H1 (cell line): ENCODE data around the gene ATAT1. TPM values are rescaled to one million over a fixed set of nuclear protein-coding genes. Genes with fewer than 3 reads are reported as not detected.

Experiments used
- ATF2 ChIP-seq: IDR thresholded peaks from 2 replicates; pipeline ENCODE4 v1.6.1; 2012; ENCODE audit warnings: low read length, inconsistent platforms
- BACH1 ChIP-seq: IDR thresholded peaks from 2 replicates; pipeline ENCODE4 v1.6.1; 2012; ENCODE audit warnings: low read length, improper control_type of control experiment
- CBX8 ChIP-seq: fragments of 300-800, 300-1000 bp; sonication (generic); IDR thresholded peaks from 2 replicates; pipeline ENCODE4 v1.7.1; 2016; ENCODE audit warnings: low read depth, low read length, borderline replicate concordance
- HDAC2 ChIP-seq, 2 experiments: fragments of 300-600 bp in 1 of 2; sonication (generic) in 1 of 2; IDR thresholded peaks; 2 replicates each; pipeline ENCODE4 v1.6.1; 2011 to 2012; ENCODE audit warnings: low read depth in 2 of 2, low read length in 2 of 2, mild to moderate bottlenecking in 2 of 2, moderate library complexity in 2 of 2, borderline replicate concordance in 1 of 2, inconsistent platforms in 1 of 2
- MAFK ChIP-seq: IDR thresholded peaks from 2 replicates; pipeline ENCODE4 v1.6.1; 2012; ENCODE audit warnings: low read depth, mild to moderate bottlenecking, improper control_type of control experiment, low read length
- NANOG ChIP-seq: IDR thresholded peaks from 2 replicates; pipeline ENCODE4 v1.6.1; 2011; ENCODE audit warnings: low read length, low read depth, mild to moderate bottlenecking, inconsistent platforms; ENCODE audit not compliant: insufficient read depth, poor library complexity, severe bottlenecking
- PHF8 ChIP-seq: fragments of 200-600 bp; sonication (generic); conservative IDR thresholded peaks from 2 replicates; pipeline ENCODE4 v1.7.1; 2012; ENCODE audit warnings: low read depth, mild to moderate bottlenecking, inconsistent platforms, low read length, moderate library complexity
- POLR2A ChIP-seq, 2 experiments: IDR thresholded peaks; 1 replicate in 1 of 2; 2 replicates in 1 of 2; pipeline ENCODE4 v1.6.1; 2011; ENCODE audit warnings: low read depth in 2 of 2, low read length in 2 of 2, mild to moderate bottlenecking in 2 of 2; ENCODE audit errors: control extremely low read depth in 1 of 2
- RBBP5 ChIP-seq: IDR thresholded peaks from 2 replicates; pipeline ENCODE4 v1.7.1; 2012; ENCODE audit warnings: low read depth, mild to moderate bottlenecking, inconsistent platforms, low read length, moderate library complexity, borderline replicate concordance
- RFX5 ChIP-seq: IDR thresholded peaks from 2 replicates; pipeline ENCODE4 v1.6.1; 2011; ENCODE audit warnings: low read depth, low read length, improper control_type of control experiment, borderline replicate concordance
- SAP30 ChIP-seq: fragments of 300-600 bp; sonication (generic); IDR thresholded peaks from 2 replicates; pipeline ENCODE4 v1.7.1; 2012; ENCODE audit warnings: low read length, moderate library complexity, mild to moderate bottlenecking, inconsistent platforms; ENCODE audit not compliant: insufficient read depth, insufficient replicate concordance
- SIN3A ChIP-seq, 2 experiments: IDR thresholded peaks in 1 of 2; conservative IDR thresholded peaks in 1 of 2; 2 replicates each; pipeline ENCODE4 v1.6.1; 2011 to 2012; ENCODE audit warnings: low read length in 2 of 2, improper control_type of control experiment in 1 of 2, low read depth in 1 of 2, mild to moderate bottlenecking in 1 of 2
- SRF ChIP-seq: IDR thresholded peaks from 2 replicates; pipeline ENCODE4 v1.6.1; 2011; ENCODE audit warnings: mild to moderate bottlenecking, low read depth, low read length, moderate library complexity
- TAF7 ChIP-seq: optimal IDR thresholded peaks from 2 replicates; pipeline ENCODE3; 2011; ENCODE audit warnings: low read depth, mild to moderate bottlenecking, inconsistent platforms, low read length, moderate library complexity, borderline replicate concordance
- TCF12 ChIP-seq: IDR thresholded peaks from 2 replicates; pipeline ENCODE4 v1.6.1; 2011; ENCODE audit warnings: low read depth, mild to moderate bottlenecking, low read length
- polyA plus RNA-seq, 7 experiments: library from polyadenylated mRNA; depleted of rRNA in 3 of 7; stranded (reverse) in 5 of 7; unstranded in 2 of 7; fragments of >200 nt in 5 of 7; fragments of 200-250 nt in 2 of 7; gene quantifications; 1 replicate in 5 of 7; 2 replicates in 1 of 7; 4 replicates in 1 of 7; pipeline versions ENCODE4 v1.2.1 to v1.2.3, GENCODE V29; 2011 to 2013; ENCODE audit warnings: missing spikeins in 2 of 7, mixed read lengths in 2 of 7
- total RNA-seq: library from RNA; stranded (reverse); fragmentation: NEBNext Ultra II Directional; extraction: Animal tissue kit (Norgen Biotek cat#: 25700); gene quantifications from 2 replicates; pipeline ENCODE4 v1.2.1, GENCODE V29; 2021
- TF ChIP-seq, protein P1 (sequence below): IDR thresholded peaks from 2 replicates; pipeline ENCODE4 v1.6.1; 2011; ENCODE audit warnings: low read length, improper control_type of control experiment

Gene ATAT1
- total and polyA plus RNA-seq, 2 of the 8 experiments (the other 6 are each of a cell fraction or from before 2014, with no cell fraction given) = 14.4 to 14.6 TPM

DNA sequence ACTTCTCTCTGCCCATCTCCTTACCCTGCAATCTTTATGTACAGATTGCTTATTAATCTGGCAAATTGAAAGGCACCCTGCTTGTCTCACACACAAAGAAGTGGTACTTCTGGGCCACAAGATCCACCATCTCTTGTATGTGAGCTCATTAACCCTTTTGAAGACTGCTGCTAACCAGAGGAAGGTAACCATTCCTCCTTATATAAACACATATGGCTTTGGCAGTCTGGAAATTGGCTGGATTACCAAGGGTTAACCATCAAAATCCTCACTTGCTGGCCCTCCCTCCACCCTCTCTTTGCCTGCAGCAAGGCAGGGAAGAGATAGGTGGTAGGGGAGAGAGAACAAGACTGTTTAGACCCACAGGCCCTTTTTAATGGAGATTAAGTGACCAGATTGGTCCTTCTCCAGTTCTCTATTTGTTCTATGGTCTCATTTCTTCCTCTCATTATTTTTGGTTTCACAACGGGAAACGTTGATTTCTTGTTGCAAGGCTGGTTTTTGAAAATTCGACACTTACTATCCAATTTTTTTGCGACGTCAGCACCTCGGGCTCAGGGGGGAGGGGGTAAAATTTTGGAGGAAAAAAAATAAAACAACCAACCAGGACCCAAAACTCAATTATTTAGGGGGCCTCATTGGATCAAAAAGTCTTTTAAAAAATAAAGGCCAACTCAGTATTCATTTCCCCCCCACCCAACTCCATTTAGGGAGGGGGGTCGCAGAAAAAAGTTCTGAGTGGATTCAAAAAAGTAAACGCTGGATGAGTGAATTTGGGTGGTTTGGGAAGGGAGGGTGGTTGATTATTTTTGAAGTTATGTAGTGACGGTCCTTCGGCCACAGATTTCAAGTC is 10.5 kb upstream of the ATAT1 start (continued):
- no peak for TF ChIP-seq RFX5
- TF ChIP-seq SIN3A (conservative IDR thresholded peaks at IDR 0.05 in 1 of 2, IDR thresholded peaks at IDR 0.05 in 1 of 2; ENCODE audit: low read depth in 1 of 2, low read length in 2 of 2) = 0 out of 4 replicates have a peak, but pooled peaks of 1 of the 2 experiments have one; percentile 68
- no peak; the same call in 1 of the 2 replicates for TF ChIP-seq ATF2
- peak; percentile 70 for TF ChIP-seq MAFK
- no peak for TF ChIP-seq SRF
- TF ChIP-seq SAP30 = no peak
- no peak for TF ChIP-seq HDAC2 (IDR thresholded peaks at IDR 0.05; ENCODE audit: borderline replicate concordance in 1 of 2, low read depth in 2 of 2, low read length in 2 of 2)
- TF ChIP-seq, protein P1, sequence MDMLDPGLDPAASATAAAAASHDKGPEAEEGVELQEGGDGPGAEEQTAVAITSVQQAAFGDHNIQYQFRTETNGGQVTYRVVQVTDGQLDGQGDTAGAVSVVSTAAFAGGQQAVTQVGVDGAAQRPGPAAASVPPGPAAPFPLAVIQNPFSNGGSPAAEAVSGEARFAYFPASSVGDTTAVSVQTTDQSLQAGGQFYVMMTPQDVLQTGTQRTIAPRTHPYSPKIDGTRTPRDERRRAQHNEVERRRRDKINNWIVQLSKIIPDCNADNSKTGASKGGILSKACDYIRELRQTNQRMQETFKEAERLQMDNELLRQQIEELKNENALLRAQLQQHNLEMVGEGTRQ = peak; percentile 21; the same call in 1 of the 2 replicates
- peak; percentile 82 for TF ChIP-seq TAF7
- TF ChIP-seq PHF8 = no peak; the same call in 1 of the 2 replicates
- no peak for TF ChIP-seq NANOG
- no peak for TF ChIP-seq TCF12
- no peak for TF ChIP-seq BACH1
- no peak for TF ChIP-seq CBX8
- peak; percentile 2 to 85; a peak in 2 of 3 replicates for TF ChIP-seq POLR2A (IDR thresholded peaks at IDR 0.05; ENCODE audit: control extremely low read depth in 1 of 2, low read depth in 2 of 2, low read length in 2 of 2)
- no peak for TF ChIP-seq RBBP5
